ENCODE data around the gene ENDOV.

ENDOV gene

DNA sequence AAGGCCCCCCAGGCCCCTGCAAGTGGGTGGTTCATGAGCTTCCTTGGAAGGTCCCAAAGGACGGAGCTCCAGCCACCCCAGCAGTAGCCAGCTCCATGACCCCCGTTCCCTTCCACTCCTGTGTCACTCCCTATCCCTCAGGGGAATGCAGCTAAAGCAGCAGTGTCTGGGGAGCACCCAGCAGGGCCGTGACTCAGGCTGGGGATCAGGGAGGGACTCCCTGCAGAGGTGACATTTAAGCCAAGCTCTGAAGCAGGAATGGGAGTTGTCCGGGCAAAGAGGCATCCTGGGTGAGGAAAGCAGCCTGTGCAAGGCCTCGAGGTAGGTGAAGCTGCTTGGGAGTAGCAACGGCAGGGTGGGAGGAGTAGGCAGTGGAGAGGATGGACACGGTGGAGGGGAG lies 72.5 kb downstream of the ENDOV start:
- in situ Hi-C loops (cut with HindIII; ENCODE audit: low sequenced_read_pairs): no loop called here
- no peak overlapping the region for H3K4me3 ChIP-seq (ENCODE audit: low read depth, low read length)
- TF ChIP-seq, protein P1, sequence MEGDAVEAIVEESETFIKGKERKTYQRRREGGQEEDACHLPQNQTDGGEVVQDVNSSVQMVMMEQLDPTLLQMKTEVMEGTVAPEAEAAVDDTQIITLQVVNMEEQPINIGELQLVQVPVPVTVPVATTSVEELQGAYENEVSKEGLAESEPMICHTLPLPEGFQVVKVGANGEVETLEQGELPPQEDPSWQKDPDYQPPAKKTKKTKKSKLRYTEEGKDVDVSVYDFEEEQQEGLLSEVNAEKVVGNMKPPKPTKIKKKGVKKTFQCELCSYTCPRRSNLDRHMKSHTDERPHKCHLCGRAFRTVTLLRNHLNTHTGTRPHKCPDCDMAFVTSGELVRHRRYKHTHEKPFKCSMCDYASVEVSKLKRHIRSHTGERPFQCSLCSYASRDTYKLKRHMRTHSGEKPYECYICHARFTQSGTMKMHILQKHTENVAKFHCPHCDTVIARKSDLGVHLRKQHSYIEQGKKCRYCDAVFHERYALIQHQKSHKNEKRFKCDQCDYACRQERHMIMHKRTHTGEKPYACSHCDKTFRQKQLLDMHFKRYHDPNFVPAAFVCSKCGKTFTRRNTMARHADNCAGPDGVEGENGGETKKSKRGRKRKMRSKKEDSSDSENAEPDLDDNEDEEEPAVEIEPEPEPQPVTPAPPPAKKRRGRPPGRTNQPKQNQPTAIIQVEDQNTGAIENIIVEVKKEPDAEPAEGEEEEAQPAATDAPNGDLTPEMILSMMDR (IDR thresholded peaks at IDR 0.05; ENCODE audit: low read depth, low read length): no peak
- DNase-seq (ENCODE audit: low read depth, low spot score): no peak

Data from astrocyte of the spinal cord (primary cell).